ENCODE measurements around the gene UTRN.

UTRN gene

GRCh38 chr6:144314003-144314485 lies 28.9 kb downstream of the UTRN start:
- no peak for TF ChIP-seq ZNF274 (IDR thresholded peaks at IDR 0.05; ENCODE audit: low read depth, low read length)
- H3K4me3 ChIP-seq (ENCODE audit: low read length) = no peak overlapping the region

GRCh38 chr6:144314562-144314961 lies 29.4 kb downstream of the UTRN start:
- no peak overlapping the region for H3K4me3 ChIP-seq (ENCODE audit: low read length)
- no peak for TF ChIP-seq ZNF274 (IDR thresholded peaks at IDR 0.05; ENCODE audit: low read depth, low read length)

GRCh38 chr6:144315226-144315980 lies 30.3 kb downstream of the UTRN start:
- no peak overlapping the region; the same call in 1 of the 2 replicates for H3K4me3 ChIP-seq (ENCODE audit: low read length)
- no peak for TF ChIP-seq ZNF274 (IDR thresholded peaks at IDR 0.05; ENCODE audit: low read depth, low read length)

DNA sequence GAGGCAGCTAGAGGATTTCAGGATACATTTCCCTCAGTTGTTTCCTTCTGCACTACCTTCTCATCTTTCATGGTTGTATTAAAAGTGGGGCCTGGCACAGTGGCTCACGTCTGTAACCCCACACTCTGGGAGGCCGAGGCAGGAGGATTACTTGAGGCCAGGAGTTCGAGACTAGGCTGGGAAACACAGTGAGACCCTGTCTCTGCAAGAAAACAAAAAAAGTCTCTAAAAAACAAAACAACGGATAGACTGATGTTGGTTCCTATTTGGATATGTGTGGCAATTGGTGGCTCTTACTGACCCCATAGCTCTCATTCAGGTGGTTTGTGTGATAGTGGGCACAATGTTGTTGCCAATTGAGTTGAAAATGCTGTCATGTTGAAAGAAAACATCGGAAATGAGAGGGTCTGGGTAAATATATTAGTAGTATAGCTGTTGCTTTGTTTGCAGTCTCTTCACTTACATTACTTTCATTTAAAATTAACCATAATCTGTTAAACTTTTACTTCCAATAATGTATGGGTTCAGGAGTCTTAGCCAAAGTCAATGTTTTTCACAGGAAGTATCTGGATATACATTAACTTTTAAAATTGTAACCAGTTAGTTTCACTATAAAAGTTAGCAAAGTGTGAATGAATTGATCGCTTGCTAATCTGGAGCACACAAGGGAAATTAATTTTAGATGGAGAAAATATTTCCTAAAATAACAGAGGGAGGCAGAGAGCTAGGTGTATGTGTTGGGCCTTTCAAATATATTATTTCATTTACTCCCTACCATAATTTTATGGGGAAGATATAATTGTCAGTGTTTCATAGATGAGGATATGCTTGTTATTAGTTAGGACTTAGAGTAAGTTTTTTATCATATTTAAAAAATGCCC lies 31.1 kb downstream of the UTRN start:
- no peak for TF ChIP-seq ZNF274 (IDR thresholded peaks at IDR 0.05; ENCODE audit: low read depth, low read length)
- no peak overlapping the region; the same call in 1 of the 2 replicates for H3K4me3 ChIP-seq (ENCODE audit: low read length)

DNA sequence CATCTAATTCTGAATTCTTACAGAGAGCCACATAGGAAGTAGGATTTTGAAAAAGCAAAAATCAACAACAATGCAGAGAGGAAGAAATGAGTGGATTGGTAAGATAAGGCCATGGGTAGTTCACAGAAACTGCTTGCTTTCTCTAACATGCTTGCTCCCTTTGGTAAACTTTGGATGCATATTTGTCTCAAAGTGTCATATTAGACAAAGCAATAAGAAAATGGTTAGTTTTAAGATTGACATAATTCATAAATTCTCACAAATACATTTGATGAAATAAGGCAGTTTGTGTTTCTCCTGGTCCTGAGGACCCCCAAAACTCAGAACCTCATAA lies 31.7 kb downstream of the UTRN start:
- TF ChIP-seq ZNF274 (IDR thresholded peaks at IDR 0.05; ENCODE audit: low read depth, low read length) = no peak
- no peak overlapping the region for H3K4me3 ChIP-seq (ENCODE audit: low read length)

- no peak for TF ChIP-seq ZNF274 (IDR thresholded peaks at IDR 0.05; ENCODE audit: low read depth, low read length)
- no peak overlapping the region for H3K4me3 ChIP-seq (ENCODE audit: low read length)
Observed at GRCh38 chr6:144317736-144318135, 32.6 kb downstream of the UTRN start.

DNA sequence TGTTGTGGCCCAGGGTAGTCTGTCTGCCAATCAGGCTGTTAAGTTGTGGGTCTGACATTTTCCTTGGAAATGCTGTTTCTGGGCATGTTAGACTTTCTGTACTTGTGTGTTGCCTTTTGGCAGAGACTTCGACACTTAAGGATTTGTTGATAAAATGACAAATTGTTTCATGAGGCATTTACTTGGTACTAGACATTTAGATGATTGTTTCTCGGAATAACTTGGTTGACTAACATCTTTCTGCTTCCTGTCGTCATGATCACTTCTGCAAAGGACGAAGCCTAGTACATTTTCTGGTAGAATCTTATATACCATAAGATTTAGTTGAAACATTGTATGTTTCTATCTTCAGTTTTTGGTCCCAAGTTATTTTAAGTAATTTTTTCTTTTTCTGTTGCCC lies 34.1 kb downstream of the UTRN start:
- no peak overlapping the region for H3K4me3 ChIP-seq (ENCODE audit: low read length)
- no peak for TF ChIP-seq ZNF274 (IDR thresholded peaks at IDR 0.05; ENCODE audit: low read depth, low read length)

DNA sequence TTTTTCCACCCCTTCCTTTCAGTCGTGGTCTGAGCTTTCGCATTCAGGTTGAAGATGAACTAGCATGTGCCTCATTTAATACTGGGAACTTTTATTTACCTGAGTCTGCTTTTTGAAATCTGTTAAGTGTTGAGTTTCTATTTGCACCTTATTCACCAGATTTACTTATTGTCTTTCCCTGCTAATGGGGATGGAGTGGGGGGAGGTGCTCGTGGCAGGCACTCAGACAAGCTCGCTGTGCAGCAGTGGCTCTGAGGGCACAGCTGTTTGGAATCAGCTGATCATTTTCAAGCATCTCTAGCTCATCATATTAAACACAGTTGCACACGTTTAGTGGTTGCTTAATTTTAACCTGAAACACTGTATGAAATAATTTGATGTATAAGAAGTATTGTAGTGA lies 35.6 kb downstream of the UTRN start:
- no peak for TF ChIP-seq ZNF274 (IDR thresholded peaks at IDR 0.05; ENCODE audit: low read depth, low read length)
- no peak overlapping the region for H3K4me3 ChIP-seq (ENCODE audit: low read length)

- no peak for TF ChIP-seq ZNF274 (IDR thresholded peaks at IDR 0.05; ENCODE audit: low read depth, low read length)
Observed at GRCh38 chr6:144321839-144322591, 36.9 kb downstream of the UTRN start.

GRCh38 chr6:144325232-144325631 lies 40.1 kb downstream of the UTRN start:
- no peak for TF ChIP-seq ZNF274 (IDR thresholded peaks at IDR 0.05; ENCODE audit: low read depth, low read length)

More at GRCh38 chr6:144321839-144322591, 36.9 kb downstream of the UTRN start:
- H3K4me3 ChIP-seq (ENCODE audit: low read length) = no peak overlapping the region

GRCh38 chr6:144326393-144326792 lies 41.3 kb downstream of the UTRN start:
- no peak overlapping the region for H3K4me3 ChIP-seq (ENCODE audit: low read length)

More at GRCh38 chr6:144325232-144325631, 40.1 kb downstream of the UTRN start:
- H3K4me3 ChIP-seq (ENCODE audit: low read length) = no peak overlapping the region

DNA sequence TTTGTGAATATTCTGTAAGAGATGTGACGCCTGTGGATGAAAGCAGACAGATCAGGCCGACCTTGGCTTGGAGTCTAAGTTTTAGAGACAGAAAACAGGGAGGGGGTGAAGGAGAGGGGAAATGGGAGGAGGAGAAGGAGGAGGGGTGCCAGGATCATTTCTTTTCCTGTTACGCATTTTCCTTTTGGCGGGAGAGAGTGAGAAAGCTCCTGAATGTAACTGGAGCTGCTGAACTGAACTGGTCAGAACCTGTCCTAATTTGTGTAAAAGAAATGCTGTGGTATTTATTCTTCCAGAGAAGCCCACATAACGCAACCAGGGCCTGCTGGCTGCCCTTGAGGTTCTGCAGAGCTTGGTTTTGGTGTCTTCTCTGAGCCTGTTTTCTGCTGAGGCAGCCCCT lies 41.9 kb downstream of the UTRN start:
- no peak overlapping the region for H3K4me3 ChIP-seq (ENCODE audit: low read length)
- TF ChIP-seq ZNF274 (IDR thresholded peaks at IDR 0.05; ENCODE audit: low read depth, low read length) = no peak

More at GRCh38 chr6:144326393-144326792, 41.3 kb downstream of the UTRN start:
- TF ChIP-seq ZNF274 (IDR thresholded peaks at IDR 0.05; ENCODE audit: low read depth, low read length) = no peak

DNA sequence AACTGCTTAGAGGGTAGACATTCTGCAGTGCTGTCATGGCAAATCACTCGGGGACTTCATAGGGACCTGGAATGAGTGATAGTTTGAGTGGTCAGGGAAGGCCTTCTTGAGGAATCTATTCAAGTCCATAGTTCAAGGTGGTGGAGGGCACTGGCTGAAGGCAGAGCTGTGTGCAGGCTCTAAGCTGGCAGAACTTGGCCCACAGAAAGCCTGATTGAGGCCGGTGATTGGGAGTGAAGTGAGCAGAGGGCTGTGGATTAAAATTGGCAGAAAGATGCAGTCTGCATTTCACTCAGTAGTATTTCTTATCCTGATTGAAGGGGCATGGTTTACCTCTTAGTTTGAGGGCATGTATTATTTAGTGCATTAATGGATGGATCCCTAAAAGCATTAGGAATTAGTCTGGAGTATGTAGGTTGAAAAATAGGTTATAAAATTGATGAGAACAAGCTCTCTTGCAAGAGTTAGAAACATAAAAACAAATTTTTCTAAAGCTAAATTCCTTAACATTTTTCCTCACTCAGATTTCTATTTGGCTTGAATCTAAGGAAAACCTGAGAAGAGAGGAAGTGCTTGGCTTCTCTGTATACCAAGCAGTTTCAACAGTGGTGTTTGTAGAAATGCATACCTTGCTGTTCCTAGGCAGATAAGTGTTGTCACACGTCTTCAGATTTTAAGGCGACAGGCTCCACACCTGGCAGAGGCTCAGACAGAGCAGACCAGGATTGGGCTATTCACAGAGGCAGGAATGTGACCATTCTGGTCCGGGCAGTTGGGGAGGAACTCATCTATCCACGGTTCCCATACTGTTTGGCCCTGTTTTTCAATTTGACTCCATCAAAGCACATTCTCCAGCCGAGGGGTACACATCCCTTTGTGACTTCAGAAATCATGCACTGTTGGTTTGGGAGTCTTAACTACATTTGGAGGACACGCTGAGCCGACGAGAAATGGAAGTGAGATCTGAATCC lies 45.2 kb downstream of the UTRN start:
- no peak for TF ChIP-seq ZNF274 (IDR thresholded peaks at IDR 0.05; ENCODE audit: low read depth, low read length)
- no peak overlapping the region for H3K4me3 ChIP-seq (ENCODE audit: low read length)
